Activated effector memory CD4-positive, alpha-beta T cell treated with Interleukin-2 at 50 U/mL for 16 hours (primary cell): ENCODE data around the gene P2RY6.
A peak's percentile ranks its signal among the peaks of the same experiment; 100 is the strongest.

ENCODE experiments used
- DNase-seq: peaks from one replicate; pipeline ENCODE4 v3.0.0-alpha.2; 2020

Gene P2RY6

DNA sequence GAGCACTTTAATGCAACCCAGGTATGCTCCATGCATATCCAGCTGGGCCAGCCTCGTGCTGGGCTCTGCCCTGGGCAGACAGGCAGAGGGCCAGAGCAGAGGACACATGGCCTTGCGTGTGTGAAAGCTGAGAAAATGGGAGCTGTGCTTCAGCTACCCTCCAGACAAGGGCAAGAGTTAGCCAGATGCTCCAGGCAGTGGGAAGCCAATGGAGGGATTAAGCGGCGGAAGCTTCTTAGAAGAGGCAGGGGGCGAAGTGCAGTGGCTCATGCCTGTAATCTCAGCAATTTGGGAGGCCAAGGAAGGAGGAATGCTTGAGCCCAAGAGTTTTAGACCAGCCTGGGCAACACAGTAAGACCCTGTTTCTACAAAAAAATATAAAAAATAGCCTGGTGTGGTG, 26.1 kb downstream of the P2RY6 start:
- no peak for DNase-seq

- no peak for DNase-seq
Measured at GRCh38 chr11:73299751-73300150, 27.6 kb downstream of the P2RY6 start.

DNA sequence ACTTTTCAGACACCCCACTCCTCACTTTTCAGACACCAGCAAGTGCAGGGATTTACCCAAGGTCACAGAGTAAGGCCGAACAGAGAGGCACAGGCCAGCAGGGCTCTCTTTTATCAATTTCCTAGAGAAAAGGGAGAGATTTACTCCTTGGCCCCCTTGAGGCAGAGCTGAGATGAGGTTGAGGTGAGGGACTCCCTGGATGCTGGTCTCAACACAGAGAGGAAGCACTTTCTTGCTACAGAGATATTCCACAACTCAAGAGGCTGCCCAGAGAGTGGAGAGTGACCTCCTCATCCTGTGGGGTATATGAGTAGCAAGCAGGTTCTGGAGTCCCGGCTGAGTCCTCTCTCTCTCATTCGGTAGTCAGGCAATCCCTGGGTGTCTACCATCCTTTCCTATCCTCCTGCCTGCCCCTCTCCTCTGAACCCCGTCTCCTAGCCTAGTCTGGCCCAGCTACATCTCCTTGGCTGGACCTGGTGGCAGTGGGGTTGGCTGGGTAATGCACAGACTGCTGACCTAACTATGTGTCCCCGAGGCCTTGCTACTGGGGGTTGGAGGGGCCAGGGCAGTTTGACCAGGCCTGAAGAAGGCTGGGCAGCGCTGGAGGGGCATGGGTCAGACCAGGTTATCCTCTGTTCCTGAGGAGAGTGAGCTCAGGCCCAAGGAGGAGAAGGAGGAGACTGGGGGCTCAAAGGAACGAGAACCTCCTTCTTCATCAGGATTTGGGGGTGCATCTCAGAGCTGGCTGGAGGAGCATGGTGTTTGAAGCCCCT, 34.1 kb downstream of the P2RY6 start:
- DNase-seq: no peak

DNA sequence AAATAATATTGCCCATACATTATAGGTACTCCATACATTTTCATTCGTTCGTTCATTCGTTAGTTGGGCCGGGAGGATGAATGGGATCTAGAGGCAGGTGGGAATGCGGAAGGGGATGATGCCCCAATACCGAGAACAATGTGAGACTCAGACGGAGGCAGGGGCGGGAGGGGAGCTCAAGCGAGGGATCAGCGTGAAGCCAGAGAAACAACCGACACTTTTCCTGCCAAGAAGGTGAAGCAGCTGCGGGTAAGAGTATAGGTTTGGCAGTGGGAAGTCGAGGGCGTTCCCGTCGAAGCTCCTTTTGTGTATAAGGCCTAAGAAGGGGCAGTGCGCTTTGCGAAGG, 34.8 kb downstream of the P2RY6 start:
- DNase-seq: no peak

DNA sequence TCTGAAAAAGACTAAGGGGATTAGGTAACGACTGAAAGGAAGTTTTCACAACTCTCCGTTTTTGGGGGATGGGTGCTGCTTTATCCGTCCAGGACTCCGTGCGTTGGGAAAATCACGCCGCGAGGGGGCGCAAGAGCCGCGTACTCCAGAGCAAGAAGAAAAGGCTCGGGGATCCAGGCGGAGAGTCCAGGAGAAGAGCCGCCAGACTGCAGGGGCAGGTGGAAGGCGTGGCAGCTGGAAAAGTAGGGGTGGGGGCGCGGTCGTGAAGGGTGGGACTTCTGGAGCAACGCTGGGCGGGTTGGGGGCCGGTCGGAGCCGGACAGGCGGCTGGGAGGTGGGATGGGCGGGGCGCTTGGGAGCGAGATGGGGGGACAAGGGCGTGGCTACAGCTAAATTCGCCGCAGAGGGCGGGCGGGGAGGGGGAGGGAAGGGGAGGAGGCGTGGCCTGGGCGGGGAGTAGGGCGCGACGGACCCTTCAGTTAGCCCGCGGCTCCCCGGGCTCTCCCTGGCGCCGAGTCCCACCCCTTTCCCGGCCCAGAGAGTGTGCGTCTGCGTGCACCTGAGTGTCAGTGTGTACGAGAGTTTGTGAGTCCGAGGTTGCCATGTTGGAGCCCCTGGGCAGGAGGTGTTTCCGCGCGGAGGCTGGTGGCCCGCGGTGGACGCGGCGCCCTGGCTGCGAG, 35.3 kb downstream of the P2RY6 start:
- peak; percentile 76 for DNase-seq

DNA sequence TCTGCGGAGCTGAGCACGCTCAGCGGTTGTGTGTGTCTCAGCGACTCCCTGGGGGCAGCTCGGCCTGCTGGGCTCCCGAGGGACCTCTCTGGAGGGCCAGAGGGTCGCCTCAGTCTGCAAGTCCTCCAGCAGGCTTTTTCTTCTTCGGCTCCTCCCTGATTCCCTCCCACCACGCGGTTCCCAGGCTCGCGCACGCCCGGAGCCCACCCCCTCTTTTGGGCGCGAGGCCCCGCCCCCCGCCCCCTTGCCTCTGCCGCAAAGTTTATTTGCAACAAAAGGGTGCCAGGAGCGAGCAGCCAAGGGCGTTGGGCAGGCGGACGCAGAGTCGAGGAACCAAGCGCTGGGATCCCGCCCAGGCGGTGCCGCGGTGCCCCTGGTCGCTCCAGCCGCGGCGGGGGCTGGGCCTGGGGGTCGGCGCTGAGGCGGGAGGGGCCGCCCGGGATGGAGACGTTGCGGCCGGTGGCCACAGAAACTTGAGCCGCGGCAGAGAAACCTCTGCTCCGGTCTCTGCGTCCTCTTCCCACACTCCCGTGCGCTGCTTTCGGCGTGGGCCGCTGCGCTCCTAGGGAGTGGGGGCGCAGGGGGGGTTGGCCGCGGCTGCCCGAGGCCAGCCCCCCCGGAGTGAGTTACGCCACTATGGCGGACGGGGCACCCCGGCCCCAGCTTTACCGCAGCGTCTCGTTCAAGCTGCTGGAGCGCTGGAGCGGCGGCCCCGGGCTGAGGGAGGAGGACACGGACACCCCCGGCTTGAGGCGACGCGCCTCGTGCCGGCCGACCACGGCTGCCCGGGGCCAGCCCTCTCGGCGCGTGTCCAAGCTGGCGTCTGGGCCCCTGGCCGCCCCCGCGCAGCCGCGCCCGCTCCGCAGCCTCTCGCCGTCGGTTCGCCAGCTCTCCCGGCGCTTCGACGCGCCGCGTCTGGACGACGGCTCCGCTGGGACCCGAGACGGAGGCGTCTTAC, 36.1 kb downstream of the P2RY6 start, which contains the start of gene ARHGEF17:
ARHGEF17 (plus strand) TSS at position 274 of the 958 bp plus-strand sequence; CDS start at position 637, 363 bp downstream.
- peak; percentile 18 for DNase-seq

DNA sequence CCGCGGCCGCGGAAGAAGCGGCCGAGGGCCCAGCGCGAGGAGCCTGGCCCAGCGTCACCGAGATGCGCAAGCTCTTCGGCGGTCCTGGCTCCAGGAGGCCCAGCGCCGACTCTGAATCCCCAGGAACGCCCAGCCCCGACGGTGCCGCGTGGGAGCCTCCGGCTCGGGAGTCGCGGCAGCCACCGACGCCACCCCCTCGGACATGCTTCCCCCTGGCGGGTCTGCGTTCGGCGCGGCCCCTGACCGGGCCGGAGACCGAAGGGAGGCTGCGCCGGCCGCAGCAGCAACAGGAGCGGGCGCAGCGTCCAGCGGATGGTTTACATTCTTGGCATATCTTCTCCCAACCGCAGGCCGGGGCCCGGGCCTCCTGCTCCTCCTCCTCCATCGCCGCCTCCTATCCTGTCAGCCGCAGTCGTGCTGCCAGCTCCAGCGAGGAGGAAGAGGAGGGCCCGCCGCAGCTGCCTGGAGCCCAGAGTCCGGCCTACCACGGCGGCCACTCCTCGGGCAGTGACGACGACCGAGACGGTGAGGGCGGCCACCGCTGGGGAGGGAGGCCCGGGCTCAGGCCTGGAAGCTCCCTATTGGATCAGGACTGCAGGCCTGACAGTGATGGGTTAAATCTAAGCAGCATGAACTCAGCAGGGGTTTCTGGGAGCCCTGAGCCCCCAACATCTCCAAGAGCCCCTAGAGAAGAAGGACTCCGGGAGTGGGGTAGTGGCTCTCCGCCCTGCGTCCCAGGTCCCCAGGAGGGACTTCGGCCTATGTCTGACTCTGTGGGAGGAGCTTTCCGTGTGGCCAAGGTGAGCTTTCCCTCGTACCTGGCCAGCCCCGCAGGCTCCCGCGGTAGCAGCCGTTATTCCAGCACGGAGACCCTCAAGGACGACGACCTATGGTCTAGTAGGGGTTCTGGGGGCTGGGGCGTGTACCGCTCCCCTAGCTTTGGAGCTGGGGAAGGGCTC, 37.1 kb downstream of the P2RY6 start:
- DNase-seq: no peak

DNA sequence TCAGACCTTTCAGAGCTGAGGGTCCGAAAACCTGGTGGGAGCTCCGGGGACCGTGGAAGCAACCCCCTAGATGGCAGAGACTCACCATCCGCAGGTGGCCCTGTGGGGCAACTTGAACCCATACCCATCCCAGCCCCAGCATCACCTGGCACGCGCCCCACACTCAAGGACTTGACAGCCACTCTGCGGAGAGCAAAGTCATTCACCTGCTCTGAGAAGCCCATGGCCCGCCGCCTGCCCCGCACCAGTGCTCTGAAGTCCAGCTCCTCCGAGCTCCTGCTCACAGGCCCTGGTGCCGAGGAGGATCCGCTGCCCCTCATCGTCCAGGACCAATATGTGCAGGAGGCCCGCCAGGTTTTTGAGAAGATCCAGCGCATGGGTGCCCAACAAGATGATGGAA, 37.9 kb downstream of the P2RY6 start:
- no peak for DNase-seq

- DNase-seq: no peak
Measured at GRCh38 chr11:73310661-73311393, 38.7 kb downstream of the P2RY6 start.

- DNase-seq: no peak
Measured at GRCh38 chr11:73311394-73311869, 39.3 kb downstream of the P2RY6 start.

DNA sequence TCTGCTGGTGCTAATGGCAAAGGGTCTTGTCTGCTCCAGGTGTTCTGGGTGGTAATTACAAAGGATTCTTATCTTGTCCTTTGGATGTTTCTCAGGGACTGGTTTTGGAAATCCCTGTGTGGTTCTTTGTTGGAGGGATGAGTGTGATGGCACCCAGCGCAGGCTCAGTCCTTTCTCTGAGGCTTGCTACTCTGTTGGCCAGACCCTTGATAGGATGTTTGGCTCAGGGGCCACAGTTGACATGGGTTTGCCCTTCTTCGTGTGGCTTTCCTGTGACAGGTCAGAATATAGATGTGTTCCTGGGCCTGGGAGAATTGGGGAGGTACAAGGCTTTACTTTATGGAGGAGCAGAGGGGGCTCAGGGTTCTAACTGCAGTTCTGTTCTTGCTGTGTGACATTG, 39.9 kb downstream of the P2RY6 start:
- DNase-seq: no peak

DNA sequence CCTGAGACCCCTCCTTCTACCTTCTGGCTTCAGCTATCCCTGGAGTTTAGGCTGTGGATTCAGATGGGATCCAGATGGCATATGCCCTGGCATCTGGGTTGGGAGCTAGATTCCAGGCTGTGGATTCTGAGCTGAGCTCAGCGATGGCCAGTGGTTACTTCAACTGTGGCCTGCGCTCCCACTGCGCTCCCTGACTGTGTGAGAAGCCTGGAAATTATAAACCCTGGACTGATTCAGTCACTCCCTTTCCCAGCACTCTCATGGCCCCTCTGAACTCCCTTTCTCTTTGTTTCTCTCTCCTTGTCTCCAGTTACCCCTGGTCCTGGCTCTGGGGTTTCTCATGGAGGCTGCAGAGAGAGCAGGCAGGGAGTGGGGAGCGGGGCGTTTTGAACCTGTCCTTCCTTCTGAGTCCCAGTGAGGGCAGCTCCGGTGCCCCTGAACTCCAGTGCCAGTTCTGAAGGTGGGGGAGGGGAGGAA, 40.8 kb downstream of the P2RY6 start:
- DNase-seq: no peak

- DNase-seq: no peak
Measured at GRCh38 chr11:73313652-73314051, 41.5 kb downstream of the P2RY6 start.

- no peak for DNase-seq
Measured at GRCh38 chr11:73314117-73314961, 42.2 kb downstream of the P2RY6 start.

GRCh38 chr11:73315293-73316020, 43.3 kb downstream of the P2RY6 start:
- DNase-seq: no peak

DNA sequence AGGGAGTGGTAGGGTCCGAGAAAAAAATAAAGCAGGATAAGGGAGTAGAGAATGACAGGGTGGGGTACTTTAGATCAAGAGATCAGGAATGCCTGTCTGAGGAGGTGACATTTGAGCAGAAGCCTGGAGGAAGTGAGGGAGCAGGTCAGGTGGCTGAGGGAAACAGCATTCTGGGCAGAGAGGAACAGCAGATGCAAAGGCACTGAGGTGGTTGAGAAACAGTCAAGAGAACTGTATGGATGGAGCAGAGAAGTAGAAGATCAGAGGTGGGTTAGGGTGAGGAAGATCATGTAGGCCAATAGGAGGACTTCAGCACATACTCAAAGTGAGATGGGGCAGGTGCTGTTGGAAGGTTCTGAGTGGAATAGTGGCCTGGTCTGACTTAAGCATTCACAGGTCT, 44.3 kb downstream of the P2RY6 start:
- no peak for DNase-seq

GRCh38 chr11:73317373-73317772, 45.2 kb downstream of the P2RY6 start:
- DNase-seq: no peak

DNA sequence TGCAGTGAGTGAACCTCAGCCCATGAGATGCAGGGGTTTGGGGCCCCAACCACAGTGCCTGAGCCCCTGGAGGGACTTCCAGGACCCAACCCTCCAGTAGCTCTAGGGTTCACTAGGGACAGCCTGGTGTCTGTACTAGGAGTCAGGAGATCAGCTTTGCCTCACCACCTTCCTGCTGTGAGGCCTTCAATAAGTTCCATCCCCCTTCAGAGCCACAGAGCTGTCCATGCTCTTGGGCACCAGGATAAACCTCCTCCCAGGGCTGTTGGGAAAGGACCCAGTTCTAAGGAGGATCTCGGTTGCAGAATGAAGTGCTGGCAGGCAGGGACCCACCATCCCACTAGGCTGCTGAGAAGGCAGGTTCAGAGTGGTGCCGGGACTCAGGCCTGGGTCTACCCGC, 45.7 kb downstream of the P2RY6 start:
- no peak for DNase-seq

GRCh38 chr11:73318501-73319011, 46.4 kb downstream of the P2RY6 start:
- DNase-seq: no peak
